Measurements from ENCODE around the gene ASIC3.

DNA sequence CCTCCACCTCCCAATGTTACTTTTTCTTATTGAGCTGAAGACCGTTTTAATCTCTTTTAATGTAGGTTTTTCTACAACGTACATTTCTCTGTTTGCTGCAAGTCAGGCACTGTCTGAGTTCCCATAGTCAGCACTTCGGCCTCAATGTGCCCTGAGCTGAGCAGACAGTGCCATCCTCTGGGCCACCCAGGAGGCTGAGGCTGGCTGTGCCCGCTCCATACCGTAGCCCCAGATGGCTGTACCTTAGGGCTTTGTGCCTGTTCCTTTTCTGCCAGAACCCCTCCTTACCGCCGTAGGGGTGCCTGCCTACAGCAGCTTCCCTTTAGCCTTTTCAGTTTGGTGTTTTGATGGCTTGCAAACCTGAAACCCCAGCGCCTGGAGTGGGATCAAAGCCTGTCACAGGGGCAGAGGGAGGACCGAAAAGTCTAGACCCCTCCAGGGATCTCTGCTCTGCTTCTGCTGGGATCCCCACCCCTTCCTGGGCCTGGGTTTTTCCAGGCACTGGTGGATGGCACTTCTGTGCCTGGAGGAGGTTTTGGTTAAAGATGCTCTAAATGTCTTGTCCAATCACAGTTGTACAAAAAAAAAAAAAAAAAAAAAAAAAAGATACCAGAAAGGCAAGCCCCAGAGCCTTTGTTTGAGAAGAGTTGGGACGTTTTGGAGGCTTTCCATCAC lies 46.9 kb downstream of the ASIC3 start:
- no peak for TF ChIP-seq POLR2A (IDR thresholded peaks at IDR 0.05; ENCODE audit: low read depth, low read length)
- TF ChIP-seq FOS (IDR thresholded peaks at IDR 0.05; ENCODE audit: low read depth, low read length), result no peak
- TF ChIP-seq, protein P1, sequence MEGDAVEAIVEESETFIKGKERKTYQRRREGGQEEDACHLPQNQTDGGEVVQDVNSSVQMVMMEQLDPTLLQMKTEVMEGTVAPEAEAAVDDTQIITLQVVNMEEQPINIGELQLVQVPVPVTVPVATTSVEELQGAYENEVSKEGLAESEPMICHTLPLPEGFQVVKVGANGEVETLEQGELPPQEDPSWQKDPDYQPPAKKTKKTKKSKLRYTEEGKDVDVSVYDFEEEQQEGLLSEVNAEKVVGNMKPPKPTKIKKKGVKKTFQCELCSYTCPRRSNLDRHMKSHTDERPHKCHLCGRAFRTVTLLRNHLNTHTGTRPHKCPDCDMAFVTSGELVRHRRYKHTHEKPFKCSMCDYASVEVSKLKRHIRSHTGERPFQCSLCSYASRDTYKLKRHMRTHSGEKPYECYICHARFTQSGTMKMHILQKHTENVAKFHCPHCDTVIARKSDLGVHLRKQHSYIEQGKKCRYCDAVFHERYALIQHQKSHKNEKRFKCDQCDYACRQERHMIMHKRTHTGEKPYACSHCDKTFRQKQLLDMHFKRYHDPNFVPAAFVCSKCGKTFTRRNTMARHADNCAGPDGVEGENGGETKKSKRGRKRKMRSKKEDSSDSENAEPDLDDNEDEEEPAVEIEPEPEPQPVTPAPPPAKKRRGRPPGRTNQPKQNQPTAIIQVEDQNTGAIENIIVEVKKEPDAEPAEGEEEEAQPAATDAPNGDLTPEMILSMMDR (conservative IDR thresholded peaks at IDR 0.05; ENCODE audit: low read depth, low read length), result 0 out of 2 replicates have a peak, but pooled peaks have one; percentile 1
- no peak for TF ChIP-seq RFX5 (IDR thresholded peaks at IDR 0.05; ENCODE audit: low read depth, low read length)
- TF ChIP-seq USF2 (IDR thresholded peaks at IDR 0.05; ENCODE audit: low read depth, low read length), result no peak
- TF ChIP-seq RCOR1 (IDR thresholded peaks at IDR 0.05; ENCODE audit: insufficient replicate concordance, low read length), result no peak
- no peak for TF ChIP-seq SMC3 (IDR thresholded peaks at IDR 0.05; ENCODE audit: low read depth, low read length)
- TF ChIP-seq ELK1 (IDR thresholded peaks at IDR 0.05; ENCODE audit: borderline replicate concordance, low read depth, low read length), result no peak
- TF ChIP-seq CEBPB (IDR thresholded peaks at IDR 0.05; ENCODE audit: low read depth, low read length), result no peak
- TF ChIP-seq MAZ (IDR thresholded peaks at IDR 0.05; ENCODE audit: borderline replicate concordance, low read depth, low read length), result no peak

All from IMR-90 (cell line).